Sigmoid colon (tissue), 4 donors: ENCODE data around the gene PCDHGC4.

Experiments
- POLR2A ChIP-seq, 2 donors: fragments of 450-650 bp; IDR thresholded peaks; one replicate each; pipeline ENCODE4 v1.6.1; 2016; ENCODE audit warnings: antibody characterized with exemption in 2 of 2, mild to moderate bottlenecking in 2 of 2, moderate library complexity in 2 of 2
- POLR2AphosphoS5 ChIP-seq, 4 donors: sonication (generic); formaldehyde crosslinking; IDR thresholded peaks; one replicate each; pipeline ENCODE4 v1.6.1; 2017; ENCODE audit warnings: antibody characterized with exemption in 4 of 4
- TF ChIP-seq, protein P1 (sequence below), 4 experiments: fragments of 450-650 bp in 3 of 4; fragments of 200-600 bp in 1 of 4; IDR thresholded peaks; one replicate each; pipeline ENCODE4 v1.5.1; 2016 to 2019; ENCODE audit warnings: antibody characterized with exemption in 4 of 4, mild to moderate bottlenecking in 3 of 4, moderate library complexity in 2 of 4

DNA sequence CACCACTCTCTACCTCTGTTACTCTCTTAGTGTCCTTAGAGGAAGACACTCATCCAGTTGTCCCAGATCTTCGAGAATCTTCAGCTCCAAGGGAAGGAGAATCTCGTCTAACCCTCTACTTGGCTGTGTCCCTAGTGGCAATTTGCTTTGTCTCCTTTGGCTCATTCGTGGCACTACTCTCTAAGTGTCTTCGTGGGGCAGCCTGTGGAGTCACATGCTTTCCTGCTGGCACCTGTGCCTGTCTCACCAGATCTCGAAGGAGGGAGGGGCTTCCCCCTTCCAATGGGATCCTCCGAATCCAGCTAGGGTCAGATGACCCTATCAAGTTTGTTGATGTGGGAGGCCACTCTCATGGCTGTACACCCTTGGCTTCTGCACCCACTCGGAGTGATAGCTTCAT lies 2.3 kb downstream of the PCDHGC4 start:
- TF ChIP-seq POLR2A (IDR thresholded peaks at IDR 0.05), result no peak
- TF ChIP-seq, protein P1, sequence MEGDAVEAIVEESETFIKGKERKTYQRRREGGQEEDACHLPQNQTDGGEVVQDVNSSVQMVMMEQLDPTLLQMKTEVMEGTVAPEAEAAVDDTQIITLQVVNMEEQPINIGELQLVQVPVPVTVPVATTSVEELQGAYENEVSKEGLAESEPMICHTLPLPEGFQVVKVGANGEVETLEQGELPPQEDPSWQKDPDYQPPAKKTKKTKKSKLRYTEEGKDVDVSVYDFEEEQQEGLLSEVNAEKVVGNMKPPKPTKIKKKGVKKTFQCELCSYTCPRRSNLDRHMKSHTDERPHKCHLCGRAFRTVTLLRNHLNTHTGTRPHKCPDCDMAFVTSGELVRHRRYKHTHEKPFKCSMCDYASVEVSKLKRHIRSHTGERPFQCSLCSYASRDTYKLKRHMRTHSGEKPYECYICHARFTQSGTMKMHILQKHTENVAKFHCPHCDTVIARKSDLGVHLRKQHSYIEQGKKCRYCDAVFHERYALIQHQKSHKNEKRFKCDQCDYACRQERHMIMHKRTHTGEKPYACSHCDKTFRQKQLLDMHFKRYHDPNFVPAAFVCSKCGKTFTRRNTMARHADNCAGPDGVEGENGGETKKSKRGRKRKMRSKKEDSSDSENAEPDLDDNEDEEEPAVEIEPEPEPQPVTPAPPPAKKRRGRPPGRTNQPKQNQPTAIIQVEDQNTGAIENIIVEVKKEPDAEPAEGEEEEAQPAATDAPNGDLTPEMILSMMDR (IDR thresholded peaks at IDR 0.05), result no peak
- no peak for TF ChIP-seq POLR2AphosphoS5 (IDR thresholded peaks at IDR 0.05)
